22Rv1 (cell line): ENCODE results near the gene NLRP6.

Experiments used
- CTCF ChIP-seq: fragments of 450-650 bp; IDR thresholded peaks from 2 replicates; pipeline ENCODE4 v1.5.1; 2017; ENCODE audit warnings: mild to moderate bottlenecking
- ZFX ChIP-seq: fragments of 450-650 bp; IDR thresholded peaks from 2 replicates; pipeline ENCODE4 v1.6.1; 2017; ENCODE audit warnings: antibody characterized with exemption, borderline replicate concordance

GRCh38 chr11:334264-334994 is 56.2 kb downstream of the NLRP6 start:
- TF ChIP-seq CTCF (no peak), ZFX (no peak)
